HCT116 (cell line): ENCODE data around the gene CHTOP. TPM values are rescaled to one million over a fixed set of nuclear protein-coding genes. Genes with fewer than 3 reads are reported as not detected.
A peak's percentile ranks its signal among the peaks of the same experiment; 100 is the strongest.

Source experiments
- ATAC-seq: fragments of 200-7000 bp; cut with Tn5 transposase; 2 replicates; pipeline ENCODE4 v1.9.1; 2020; ENCODE audit warnings: mild to moderate bottlenecking, moderate library complexity
- BruUV-seq: library from RNA; stranded (reverse); fragments of 400-500 nt; replicated peaks from 2 replicates; lab custom pipeline; 2021; lab: Mats Ljungman, UMichigan
- CTCF ChIA-PET: fragments of 300-600 bp; sonication (Branson Sonifier 250); formaldehyde crosslinking; loops from one replicate; lab custom pipeline; 2021; ENCODE audit warnings: antibody characterized with exemption; lab: Charles Lee
- POLR2A ChIA-PET: fragments of 300-600, 350-600 bp; sonication (Branson Sonifier 250); formaldehyde crosslinking; loops from one replicate; lab custom pipeline; 2021; ENCODE audit warnings: antibody characterized with exemption; lab: Charles Lee
- RAD21 ChIA-PET, 2 experiments: fragments of 300-600 bp; sonication (Branson Sonifier 250); formaldehyde crosslinking; loops; one replicate each; lab custom pipeline; 2023; ENCODE audit warnings: low total read pairs in 2 of 2; ENCODE audit not compliant: uncharacterized antibody in 2 of 2, unreplicated experiment in 2 of 2, low non-redundant PET in 1 of 2; lab: Charles Lee
- DNase-seq: peaks from one replicate; pipeline ENCODE4 v3.0.0-alpha.2; 2010; ENCODE audit warnings: low read depth, low spot score
- H2AFZ ChIP-seq: fragments of 200-600 bp; shearing (Covaris generic), sonication (generic); 2 replicates; pipeline ENCODE4 v1.6.1; 2017; ENCODE audit warnings: low read depth, mixed run types, mixed read lengths, antibody characterized with exemption, low read length; ENCODE audit not compliant: poor library complexity, severe bottlenecking
- H3K27ac ChIP-seq: 2 replicates; pipeline ENCODE4 v1.5.1; 2012; ENCODE audit warnings: low read depth, low read length
- H3K27me3 ChIP-seq: fragments of 200-600 bp; sonication (generic); 2 replicates; pipeline ENCODE4 v1.6.1; 2016; ENCODE audit warnings: mixed run types, low read length, mixed read lengths; ENCODE audit not compliant: insufficient read depth
- H3K36me3 ChIP-seq, 2 experiments: fragments of 200-500 bp in 1 of 2; fragments of 200-600 bp in 1 of 2; sonication (Bioruptor generic) in 1 of 2; sonication (generic) in 1 of 2; 2 replicates each; pipeline versions ENCODE4 v1.5.1 to v1.6.1; 2014 to 2016; ENCODE audit warnings: low read length in 2 of 2, inconsistent platforms in 1 of 2, mixed read lengths in 1 of 2, mixed run types in 1 of 2; ENCODE audit not compliant: insufficient read depth in 2 of 2, control insufficient read depth in 1 of 2
- H3K4me1 ChIP-seq, 2 experiments: fragments of 200-600 bp in 1 of 2; sonication (generic) in 1 of 2; 2 replicates each; pipeline versions ENCODE4 v1.5.1 to v1.6.1; 2012 to 2017; ENCODE audit warnings: low read length in 2 of 2, inconsistent platforms in 1 of 2, mild to moderate bottlenecking in 1 of 2, mixed read lengths in 1 of 2, mixed run types in 1 of 2, moderate library complexity in 1 of 2; ENCODE audit not compliant: insufficient read depth in 2 of 2, control insufficient read depth in 1 of 2
- H3K4me2 ChIP-seq: fragments of 200-600 bp; sonication (generic); 2 replicates; pipeline ENCODE4 v1.6.1; 2017; ENCODE audit warnings: mixed run types, low read length, mixed read lengths
- H3K4me3 ChIP-seq, 2 experiments: fragments of 200-600 bp in 1 of 2; sonication (generic) in 1 of 2; replicated peaks in 1 of 2; 2 replicates each; pipeline ENCODE4 v1.5.1; 2011 to 2016; ENCODE audit warnings: low read length in 2 of 2, control low read depth in 1 of 2, low read depth in 1 of 2, mild to moderate bottlenecking in 1 of 2, mixed read lengths in 1 of 2, mixed run types in 1 of 2
- H3K79me2 ChIP-seq: fragments of 200-600 bp; sonication (generic); 2 replicates; pipeline ENCODE4 v1.6.1; 2017; ENCODE audit warnings: mild to moderate bottlenecking, mixed run types, low read length, moderate library complexity, mixed read lengths; ENCODE audit not compliant: insufficient read depth
- H3K9ac ChIP-seq: fragments of 200-600 bp; sonication (generic); 2 replicates; pipeline ENCODE4 v1.6.1; 2016; ENCODE audit warnings: low read length, mixed read lengths
- H3K9me2 ChIP-seq: fragments of 200-600 bp; sonication (generic), shearing (Covaris generic); 2 replicates; pipeline ENCODE4 v1.6.1; 2017; ENCODE audit warnings: mixed run types, mild to moderate bottlenecking, moderate library complexity; ENCODE audit not compliant: insufficient read depth
- H3K9me3 ChIP-seq, 2 experiments: fragments of 200-500 bp in 1 of 2; fragments of 200-600 bp in 1 of 2; sonication (Bioruptor generic) in 1 of 2; sonication (generic) in 1 of 2; 2 replicates each; pipeline ENCODE4 v1.6.1; 2014 to 2017; ENCODE audit warnings: low read length in 2 of 2, mixed read lengths in 2 of 2, inconsistent platforms in 1 of 2, low read depth in 1 of 2, mild to moderate bottlenecking in 1 of 2, mixed run types in 1 of 2, moderate library complexity in 1 of 2; ENCODE audit not compliant: control insufficient read depth in 1 of 2, insufficient read depth in 1 of 2
- H4K20me1 ChIP-seq: fragments of 200-600 bp; sonication (generic), shearing (Covaris generic); 2 replicates; pipeline ENCODE4 v1.6.1; 2017; ENCODE audit warnings: mixed run types, mild to moderate bottlenecking, moderate library complexity; ENCODE audit not compliant: insufficient read depth
- CBX3 ChIP-seq: IDR thresholded peaks from 2 replicates; pipeline ENCODE4 v1.6.1; 2012; ENCODE audit warnings: low read depth
- CEBPB ChIP-seq: IDR thresholded peaks from 2 replicates; pipeline ENCODE4 v1.6.1; 2012; ENCODE audit warnings: low read depth
- CTCF ChIP-seq, 3 experiments: fragments of 200-600 bp in 1 of 3; sonication (generic) in 1 of 3; IDR thresholded peaks in 2 of 3; conservative IDR thresholded peaks in 1 of 3; 2 replicates each; pipeline ENCODE4 v1.5.1; 2012 to 2017; ENCODE audit warnings: low read depth in 2 of 3, low read length in 2 of 3, antibody characterized with exemption in 1 of 3, borderline replicate concordance in 1 of 3, control low read depth in 1 of 3, mild to moderate bottlenecking in 1 of 3, mixed read lengths in 1 of 3, mixed run types in 1 of 3, moderate library complexity in 1 of 3; ENCODE audit not compliant: insufficient read depth in 1 of 3
- EGR1 ChIP-seq: IDR thresholded peaks from 2 replicates; pipeline ENCODE4 v1.6.1; 2012; ENCODE audit warnings: low read depth
- EZH2phosphoT487 ChIP-seq: fragments of 200-600 bp; IDR thresholded peaks from 2 replicates; pipeline ENCODE4 v1.6.1; 2018; ENCODE audit warnings: antibody characterized with exemption, borderline replicate concordance
- RAD21 ChIP-seq: IDR thresholded peaks from 2 replicates; pipeline ENCODE4 v1.6.1; 2012; ENCODE audit warnings: low read depth, mild to moderate bottlenecking
- SP1 ChIP-seq: IDR thresholded peaks from 2 replicates; pipeline ENCODE4 v1.6.1; 2012; ENCODE audit warnings: low read depth
- ZBTB33 ChIP-seq: IDR thresholded peaks from 2 replicates; pipeline ENCODE4 v1.6.1; 2011; ENCODE audit warnings: mild to moderate bottlenecking, low read length, moderate library complexity; ENCODE audit not compliant: insufficient replicate concordance; ENCODE audit errors: extremely low read depth
- ZFX ChIP-seq: fragments of 450-650 bp; IDR thresholded peaks from 2 replicates; pipeline ENCODE4 v1.6.1; 2017
- intact Hi-C: fragments of 100-400 bp; cut with micrococcal nuclease; formaldehyde crosslinking; loops from 2 replicates; pipeline ENCODE4 v1.10.0; 2022
- total RNA-seq: library from RNA; stranded (reverse); gene quantifications from one replicate; pipeline ENCODE4 v1.2.1, GENCODE V29; 2021; ENCODE audit not compliant: unreplicated experiment

The CHTOP gene
- total RNA-seq, 1 experiment from 2014 or later, result 110 TPM

- Histone ChIP-seq H3K4me2 (peak within 1 kb of the TSS; percentile 92), H3K4me3 (peak within 1 kb of the TSS; percentile 65 to 72), H3K79me2 (peaks cover 15% of the 10 kb centered on the region; the same call in 1 of the 2 replicates), H3K9me3 (no peaks in the 10 kb centered on the region), H3K27ac (peak within 1 kb of the TSS; percentile 89), H2AFZ (no peak within 1 kb of the TSS), H3K9me2 (no peaks in the 10 kb centered on the region), H3K36me3 (0 out of 4 replicates have a peak, but pooled peaks cover 2% of the 10 kb centered on the region in 2 experiments), H3K9ac (peak within 1 kb of the TSS; percentile 85), H4K20me1 (no peaks in the 10 kb centered on the region), H3K27me3 (no peaks in the 10 kb centered on the region)
- no peak for DNase-seq
- no TSS peak for BruUV-seq
- intact Hi-C loops, result loop anchor here (1.0 to 5.0 kb wide), 2 partner anchors 56 to 276 kb away; no protein-coding TSS in a partner anchor
- ATAC-seq, result peak; percentile 61
- ChIA-PET CTCF (interaction anchor here (0.7 to 5.7 kb wide), 17 partner anchors 12 to 339 kb away, joined by 3 to 76 read pairs (median 4); partner anchors contain the start of genes S100A14, S100A16, S100A2 and S100A4), RAD21 (interaction anchor here (0.6 to 1.9 kb wide), 11 partner anchors 10 to 193 kb away, joined by 3 to 9 read pairs (median 4); partner anchors contain the start of genes S100A14 (in 2 of the 2) and S100A16 (in 1 of the 2))
- TF ChIP-seq EZH2phosphoT487 (no peak), CTCF (IDR thresholded peaks at IDR 0.05 in 2 of 3, conservative IDR thresholded peaks at IDR 0.05 in 1 of 3; ENCODE audit: borderline replicate concordance in 1 of 3, insufficient read depth in 1 of 3, low read depth in 2 of 3, low read length in 2 of 3) (peak in 1 of 3 experiments; percentile 87; a peak in 1 of 6 replicates), ZBTB33 (no peak), CBX3 (no peak), ZFX (no peak), EGR1 (no peak), RAD21 (no peak), SP1 (no peak), CEBPB (no peak)
- TF ChIP-seq, all 23 proteins: peak for 1
- peaks cover 18 to 34% of the 10 kb centered on the region in 2 experiments for H3K4me1 ChIP-seq
- POLR2A ChIA-PET, result interaction anchor here (0.8 to 10.5 kb wide), 25 partner anchors 10 to 359 kb away, joined by 3 to 172 read pairs (median 4); partner anchors contain the start of genes INTS3, RAB13, S100A14 and S100A16
Measured at GRCh38 chr1:153627715-153628626, 5.9 kb upstream of the CHTOP start, which contains the start of gene S100A1. TSS of gene S100A1 (plus strand) at chr1:153628434. CDS start at chr1:153630522, 2,088 bp downstream.
